ENCODE data around the gene BCL2L1.

DNA sequence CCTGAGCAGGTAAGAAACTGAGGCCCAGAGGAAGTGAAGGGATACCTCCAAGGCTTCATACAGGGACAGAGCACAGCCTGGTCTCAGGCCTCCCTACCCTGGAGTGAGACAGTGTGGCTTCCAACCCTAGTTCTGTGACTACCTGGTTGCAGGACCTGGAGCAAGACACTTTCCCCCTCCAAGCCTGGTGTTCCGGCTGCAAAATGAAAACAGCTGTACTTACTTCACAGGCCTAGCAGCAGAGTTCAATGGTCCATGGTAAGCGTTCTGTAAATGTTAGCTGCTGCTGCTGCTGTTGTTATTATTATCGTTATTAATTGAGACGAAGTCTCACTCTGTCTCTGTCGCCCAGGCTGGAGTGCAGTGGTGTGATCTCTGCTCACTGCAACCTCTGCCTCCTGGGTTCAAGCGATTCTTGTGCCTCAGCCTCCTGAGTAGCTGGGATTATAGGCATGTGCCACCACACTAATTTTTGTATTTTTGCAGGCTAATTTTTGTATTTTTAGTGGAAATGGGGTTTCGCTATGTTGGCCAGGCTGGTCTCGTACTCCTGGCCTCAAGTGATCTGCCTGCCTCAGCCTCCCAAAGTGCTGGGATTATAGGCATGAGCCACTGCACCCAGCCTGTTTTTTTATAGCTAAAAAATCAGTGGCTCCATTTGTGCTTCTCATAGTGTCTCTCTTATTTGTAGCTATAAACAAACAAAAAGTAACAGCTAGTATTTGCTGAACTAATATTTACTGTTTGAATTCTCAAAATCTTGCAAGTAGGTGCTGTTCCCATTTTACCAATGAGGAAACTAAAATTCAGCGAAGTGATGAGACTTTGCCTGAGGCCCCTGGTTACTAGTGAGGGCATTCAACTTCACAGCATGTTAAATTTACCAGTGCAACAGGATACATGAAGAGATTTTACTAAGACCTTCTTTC lies 43.0 kb downstream of the BCL2L1 start:
- TF ChIP-seq POLR2A (IDR thresholded peaks at IDR 0.05), result no peak
- TF ChIP-seq, protein P1, sequence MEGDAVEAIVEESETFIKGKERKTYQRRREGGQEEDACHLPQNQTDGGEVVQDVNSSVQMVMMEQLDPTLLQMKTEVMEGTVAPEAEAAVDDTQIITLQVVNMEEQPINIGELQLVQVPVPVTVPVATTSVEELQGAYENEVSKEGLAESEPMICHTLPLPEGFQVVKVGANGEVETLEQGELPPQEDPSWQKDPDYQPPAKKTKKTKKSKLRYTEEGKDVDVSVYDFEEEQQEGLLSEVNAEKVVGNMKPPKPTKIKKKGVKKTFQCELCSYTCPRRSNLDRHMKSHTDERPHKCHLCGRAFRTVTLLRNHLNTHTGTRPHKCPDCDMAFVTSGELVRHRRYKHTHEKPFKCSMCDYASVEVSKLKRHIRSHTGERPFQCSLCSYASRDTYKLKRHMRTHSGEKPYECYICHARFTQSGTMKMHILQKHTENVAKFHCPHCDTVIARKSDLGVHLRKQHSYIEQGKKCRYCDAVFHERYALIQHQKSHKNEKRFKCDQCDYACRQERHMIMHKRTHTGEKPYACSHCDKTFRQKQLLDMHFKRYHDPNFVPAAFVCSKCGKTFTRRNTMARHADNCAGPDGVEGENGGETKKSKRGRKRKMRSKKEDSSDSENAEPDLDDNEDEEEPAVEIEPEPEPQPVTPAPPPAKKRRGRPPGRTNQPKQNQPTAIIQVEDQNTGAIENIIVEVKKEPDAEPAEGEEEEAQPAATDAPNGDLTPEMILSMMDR (IDR thresholded peaks at IDR 0.05 in 8 of 11, conservative IDR thresholded peaks at IDR 0.05 in 3 of 11), result no peak
